ENCODE results near the gene TELO2.

TELO2 gene

DNA sequence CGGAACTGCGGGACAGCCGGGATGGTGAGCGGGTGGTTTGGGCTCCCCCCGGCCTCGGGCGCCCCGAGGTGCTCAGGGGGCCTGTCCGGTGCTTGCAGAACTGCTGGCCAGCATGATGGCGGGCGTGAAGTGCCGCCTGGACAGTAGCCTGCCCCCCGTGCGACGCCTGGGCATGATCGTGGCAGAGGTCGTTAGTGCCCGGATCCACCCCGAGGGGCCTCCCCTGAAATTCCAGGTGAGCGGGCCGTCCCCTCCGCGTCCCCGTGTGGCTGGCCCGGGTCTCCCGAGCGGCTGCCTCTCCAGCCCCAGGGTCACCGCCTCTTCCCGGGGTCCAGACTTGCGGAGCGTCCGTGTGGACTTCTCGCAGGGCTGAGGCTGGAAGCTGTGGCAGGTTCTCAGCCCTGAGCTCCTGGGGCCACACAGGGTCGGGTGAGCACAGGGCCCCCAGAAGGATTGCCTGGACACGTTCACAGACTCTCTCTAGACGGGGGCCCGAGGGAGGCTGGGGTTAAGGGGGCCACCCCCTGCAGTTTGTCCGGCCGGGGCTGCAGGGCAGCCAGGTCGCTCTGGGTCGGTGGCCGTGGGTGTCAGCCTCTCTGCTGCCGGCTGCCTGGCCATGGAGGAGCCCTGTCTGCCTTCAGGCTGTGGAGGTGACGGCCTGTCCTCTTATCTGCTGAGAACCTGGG, 7.4 kb downstream of the TELO2 start:
- no peak for DNase-seq

DNA sequence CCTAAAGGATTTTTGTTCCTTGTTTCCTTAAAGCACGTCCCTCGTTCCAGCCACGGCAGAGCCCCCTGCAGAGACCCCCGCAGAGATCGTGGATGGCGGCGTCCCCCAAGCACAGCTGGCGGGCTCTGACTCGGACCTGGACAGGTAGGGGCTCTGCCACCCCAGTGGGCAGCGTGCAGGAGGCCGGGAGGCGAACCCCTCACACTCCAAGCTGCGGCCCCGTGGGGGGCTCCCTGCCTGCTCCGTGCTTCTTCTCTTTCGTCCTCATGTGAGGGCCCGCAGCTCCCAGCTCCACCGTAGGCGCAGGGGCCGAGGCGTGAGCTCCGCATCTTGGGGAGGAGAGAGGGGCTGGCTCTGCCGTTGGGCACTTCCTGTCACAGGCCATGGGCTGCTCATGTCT, 8.5 kb downstream of the TELO2 start:
- DNase-seq: no peak

DNA sequence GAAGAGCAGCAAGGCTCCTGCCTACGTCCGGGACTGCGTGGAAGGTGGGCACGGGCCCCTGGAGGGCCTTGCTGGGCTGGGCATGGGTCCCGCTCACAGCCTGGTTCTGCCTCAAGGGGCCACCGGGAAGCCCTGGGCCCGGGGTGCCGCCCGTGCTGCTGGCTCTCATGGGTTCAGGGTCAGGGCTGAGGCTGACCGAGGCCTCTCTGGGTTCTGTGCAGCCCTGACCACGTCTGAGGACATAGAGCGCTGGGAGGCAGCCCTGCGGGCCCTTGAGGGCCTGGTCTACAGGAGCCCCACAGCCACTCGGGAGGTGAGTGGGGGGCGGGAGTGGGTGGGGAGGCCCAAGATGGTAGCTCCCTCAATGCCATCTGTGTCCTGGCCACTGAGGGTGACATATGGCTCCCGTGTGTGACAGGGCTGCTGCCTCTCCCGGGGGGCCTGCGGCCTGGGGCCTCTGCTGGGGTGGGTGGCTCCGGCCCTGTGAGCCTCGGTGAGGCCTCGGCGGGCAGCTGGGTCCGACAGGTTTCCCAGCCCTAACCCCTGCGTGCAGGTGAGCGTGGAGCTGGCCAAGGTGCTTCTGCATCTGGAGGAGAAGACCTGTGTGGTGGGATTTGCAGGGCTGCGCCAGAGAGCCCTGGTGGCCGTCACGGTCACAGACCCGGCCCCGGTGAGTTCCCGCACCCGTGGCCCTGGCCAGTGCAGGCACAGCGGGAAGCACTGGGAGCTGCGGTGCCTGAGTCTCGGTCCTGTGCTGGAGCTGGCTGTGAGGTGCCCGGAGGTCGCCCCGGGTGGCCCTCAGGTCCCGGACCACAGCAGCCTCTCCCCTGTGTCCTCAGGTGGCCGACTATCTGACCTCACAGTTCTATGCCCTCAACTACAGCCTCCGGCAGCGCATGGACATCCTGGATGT, 9.2 kb downstream of the TELO2 start:
- DNase-seq: no peak

DNA sequence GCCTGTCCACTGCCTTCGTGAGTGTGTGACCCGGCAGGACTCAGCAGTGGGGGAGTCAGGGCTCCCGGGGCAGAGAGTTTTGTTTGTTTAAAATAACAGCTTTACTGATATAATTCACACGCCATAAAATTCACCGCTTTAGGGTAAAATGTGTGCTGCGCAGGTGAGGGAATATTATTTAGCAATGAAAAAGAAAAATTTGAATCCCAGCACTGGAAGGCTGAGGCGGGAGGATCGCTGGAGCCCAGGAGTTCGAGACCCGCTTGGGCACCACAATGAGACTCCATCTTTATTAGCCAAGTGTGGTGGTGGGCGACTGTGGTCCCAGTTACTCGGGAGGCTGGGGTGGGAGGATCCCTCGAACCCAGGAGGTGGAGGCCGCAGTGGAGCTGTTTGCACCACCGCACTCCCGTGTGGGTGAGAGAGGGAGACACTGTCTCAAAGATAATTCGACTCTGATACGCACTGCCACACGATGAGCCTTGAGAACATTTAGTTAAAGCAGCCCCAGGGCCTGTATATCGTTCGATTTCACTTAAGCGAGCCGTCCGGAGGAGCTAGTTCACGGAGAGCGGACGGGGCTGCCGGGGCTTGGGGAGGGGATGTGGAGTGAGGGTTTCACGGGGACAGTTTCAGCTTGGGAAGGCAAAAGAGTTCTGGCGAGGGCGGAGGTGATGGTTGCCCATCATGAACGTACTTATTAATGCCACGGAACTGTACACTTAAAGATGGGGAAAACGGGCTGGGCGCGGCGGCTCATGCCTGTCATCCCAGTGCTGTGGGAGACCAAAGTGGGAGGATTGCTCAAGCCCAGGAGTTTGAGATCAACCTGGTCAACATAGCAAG, 10.2 kb downstream of the TELO2 start:
- no peak for DNase-seq

DNA sequence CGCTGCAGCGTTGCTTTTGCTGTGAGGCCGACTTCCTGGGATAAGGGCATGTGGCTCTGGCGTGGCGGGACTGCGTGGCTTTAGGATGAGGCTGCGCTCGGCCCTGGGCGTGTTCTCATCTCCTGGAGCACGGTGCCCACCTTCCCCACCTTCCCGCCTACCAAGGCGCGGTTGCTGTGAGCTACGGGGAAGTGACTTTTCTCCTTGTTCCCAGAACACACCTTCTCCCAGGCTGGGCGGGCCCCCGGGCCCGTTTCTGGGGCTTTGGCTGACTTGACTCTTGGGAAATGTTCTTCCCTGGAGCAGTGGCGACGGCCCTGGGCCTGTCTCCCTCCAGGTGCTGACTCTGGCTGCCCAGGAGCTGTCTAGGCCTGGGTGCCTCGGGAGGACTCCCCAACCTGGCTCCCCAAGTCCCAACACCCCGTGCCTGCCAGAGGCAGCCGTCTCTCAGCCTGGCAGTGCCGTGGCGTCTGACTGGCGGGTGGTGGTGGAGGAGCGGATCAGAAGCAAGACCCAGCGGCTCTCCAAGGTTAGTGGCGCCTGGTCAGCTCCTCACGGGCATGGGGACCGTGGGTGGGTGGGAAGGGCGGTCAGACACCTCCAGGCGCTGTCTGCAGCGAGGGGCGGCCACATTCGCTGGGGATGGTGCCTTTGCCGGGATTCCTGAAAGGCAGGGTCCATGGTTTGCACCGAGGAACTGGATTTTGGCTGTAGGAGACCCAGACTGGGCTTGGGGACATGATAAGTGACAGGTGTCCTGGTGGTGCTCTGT, 12.1 kb downstream of the TELO2 start:
- DNase-seq: no peak

DNA sequence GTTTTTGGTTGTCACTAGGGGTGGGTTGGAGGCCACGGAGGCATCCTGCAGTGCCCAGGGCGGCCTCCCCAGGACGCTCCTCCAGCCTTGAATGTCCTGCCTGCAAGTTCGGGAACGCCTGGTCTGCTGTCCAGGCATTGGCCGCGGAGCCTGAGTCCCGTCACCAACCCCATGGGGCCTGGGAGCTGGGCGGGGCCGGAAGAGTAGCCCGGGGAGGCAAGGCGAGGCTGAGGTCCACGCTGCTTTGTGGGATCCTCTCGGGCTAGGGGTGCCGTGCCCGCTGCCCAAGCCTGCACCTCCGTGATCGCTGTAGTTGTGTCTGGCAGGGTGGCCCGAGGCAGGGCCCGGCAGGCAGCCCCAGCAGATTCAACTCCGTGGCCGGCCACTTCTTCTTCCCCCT, 12.8 kb downstream of the TELO2 start:
- DNase-seq: no peak

DNA sequence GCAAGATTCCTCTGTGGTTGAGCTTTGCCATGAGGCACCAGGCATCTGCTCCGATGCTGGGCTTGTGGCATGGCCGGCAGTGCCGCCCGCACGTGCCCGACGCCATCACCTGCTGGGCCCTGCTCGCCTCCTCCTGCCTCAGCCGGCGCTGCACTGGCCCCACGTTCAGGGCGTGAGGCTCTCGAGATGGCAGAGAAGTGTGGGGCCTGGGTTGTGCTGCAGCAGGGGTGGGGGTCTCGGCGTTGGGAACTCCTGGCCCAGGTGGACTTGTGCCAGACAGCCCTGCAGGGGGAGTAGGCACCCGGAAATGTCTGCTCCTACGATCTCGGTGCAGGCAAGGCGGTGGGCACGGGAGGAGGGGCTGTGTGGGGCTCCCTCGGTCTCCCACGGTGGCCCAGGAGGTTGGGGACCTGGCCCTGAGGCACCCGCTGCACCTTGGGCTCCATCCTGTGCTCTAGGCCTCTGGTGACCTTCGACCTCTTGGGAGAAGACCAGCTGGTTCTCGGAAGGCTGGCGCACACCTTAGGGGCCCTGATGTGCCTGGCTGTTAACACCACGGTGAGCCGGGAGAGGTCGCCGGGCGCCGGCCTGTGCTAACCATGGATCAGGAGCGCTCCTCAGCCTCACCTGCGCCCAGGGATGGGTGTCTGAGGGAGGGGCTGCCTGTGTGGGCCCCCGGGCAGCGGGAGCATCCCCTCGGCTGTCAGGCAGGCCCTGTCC, 13.5 kb downstream of the TELO2 start:
- DNase-seq: no peak

DNA sequence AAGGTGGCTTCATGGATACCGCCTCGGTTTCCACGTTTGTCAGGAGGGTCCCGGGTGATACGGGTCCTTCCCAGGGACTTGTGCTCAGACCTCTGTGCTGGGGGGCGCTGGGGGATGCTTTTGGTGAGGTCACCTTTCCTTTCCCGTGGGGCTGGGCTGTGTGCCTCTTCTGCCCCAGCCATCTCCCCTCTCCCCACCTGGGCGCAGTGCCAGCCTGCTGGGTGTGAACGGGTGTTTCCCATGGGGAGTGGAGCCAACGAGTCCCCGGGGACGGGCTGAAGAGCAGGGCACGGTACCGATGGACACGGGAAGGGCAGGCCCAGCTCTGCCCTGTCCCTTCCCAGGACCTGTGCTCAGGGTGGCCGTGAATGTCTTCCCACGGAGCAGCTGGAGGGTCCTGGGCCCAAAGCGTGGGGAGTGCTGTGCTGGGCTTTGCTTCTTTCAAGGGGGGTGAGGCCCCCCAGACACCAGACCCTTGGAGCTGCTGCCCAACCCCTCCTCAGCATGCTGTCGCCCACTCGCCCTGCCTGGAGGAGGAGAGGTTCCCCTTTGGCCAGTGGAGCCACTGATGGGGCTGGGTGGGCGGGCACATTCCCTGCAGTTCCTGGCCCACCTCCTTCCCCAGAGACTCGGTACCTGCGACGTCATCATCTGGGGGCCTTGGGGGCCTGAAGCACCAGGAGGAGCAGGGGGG, 15.5 kb downstream of the TELO2 start:
- no peak for DNase-seq

DNA sequence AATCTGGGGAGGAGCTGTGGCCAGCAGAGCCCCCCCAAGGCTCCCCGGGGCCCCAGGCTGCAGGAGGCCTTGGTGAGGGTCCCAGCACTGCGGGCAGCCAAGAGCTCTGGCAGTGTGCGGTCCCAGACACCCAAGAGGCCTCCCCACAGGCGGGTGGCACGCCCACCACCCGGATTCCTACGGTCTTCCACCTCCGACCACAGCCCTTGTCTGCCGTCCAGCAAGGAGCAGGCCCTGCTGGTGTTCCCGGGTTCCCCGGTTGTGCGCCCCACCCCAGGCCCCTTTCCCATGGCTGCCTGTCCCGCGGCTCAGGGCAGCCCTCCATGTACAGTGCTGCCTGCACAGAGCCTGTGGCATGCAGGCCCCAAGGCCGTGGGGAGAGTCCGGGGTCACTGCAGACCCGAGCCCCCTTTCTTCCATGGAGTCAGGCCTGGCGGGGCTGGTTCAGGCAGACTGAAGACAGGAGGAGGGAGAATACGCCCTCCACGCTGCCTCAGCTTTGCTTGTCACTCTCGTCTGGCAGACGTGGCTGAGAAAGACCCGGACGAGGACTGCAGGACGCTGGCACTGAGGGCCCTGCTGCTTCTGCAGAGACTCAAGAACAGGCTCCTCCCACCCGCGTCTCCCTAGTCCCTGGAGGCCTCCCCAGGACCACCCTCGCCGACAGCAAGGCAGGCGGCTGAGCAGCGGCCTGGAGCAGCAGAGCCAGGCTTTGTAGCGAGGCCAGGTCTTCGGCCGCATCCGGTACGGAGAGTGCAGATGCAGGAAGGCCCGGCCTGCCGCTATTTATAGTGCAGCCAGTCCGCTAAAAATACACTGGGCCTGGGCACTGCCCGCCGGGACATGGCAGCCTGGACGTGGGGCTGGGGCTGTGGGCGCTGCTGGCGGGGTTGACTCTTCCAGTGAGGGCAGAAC, 16.4 kb downstream of the TELO2 start:
- DNase-seq: no peak

DNA sequence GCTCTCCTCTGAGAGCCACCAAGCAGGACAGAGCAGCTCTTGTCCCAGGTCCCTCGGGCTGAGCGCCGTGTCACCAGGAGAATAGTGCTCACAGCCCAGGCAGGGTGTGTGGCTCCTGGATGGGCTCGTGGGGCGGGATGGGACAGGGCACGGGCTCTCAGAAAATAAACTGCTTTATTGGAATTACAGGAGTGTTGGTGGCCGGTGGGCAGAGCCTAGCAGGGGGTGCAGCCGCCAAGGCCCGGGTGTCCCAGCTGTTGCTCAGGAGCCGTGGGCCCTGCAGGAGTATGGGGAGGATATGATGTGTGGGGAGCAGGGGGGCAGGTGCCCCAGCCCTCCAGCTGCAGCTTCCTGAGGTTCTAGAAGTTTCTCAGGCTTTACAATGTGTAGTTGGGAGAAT, 17.1 kb downstream of the TELO2 start:
- no peak for DNase-seq

DNA sequence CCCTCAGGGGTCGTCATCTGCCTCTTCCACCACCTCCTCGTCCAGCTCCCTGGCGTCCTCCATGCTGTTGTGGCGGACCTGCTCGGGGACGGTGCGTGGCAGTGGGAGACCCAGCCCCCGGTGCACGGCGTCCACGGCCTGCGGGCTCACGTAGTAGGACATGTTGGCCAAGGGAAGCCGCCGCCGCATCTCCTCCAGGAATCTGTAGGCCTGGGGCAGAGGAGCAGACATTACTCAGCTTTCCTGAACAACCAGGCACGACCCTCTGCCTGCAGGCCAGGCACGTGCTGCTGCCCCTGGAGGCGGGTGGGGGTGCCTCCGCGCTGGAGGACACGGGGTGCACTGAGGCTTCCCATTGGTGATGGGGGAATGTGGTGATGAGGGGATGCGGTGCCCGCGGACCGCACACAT, 17.8 kb downstream of the TELO2 start:
- DNase-seq: no peak

DNA sequence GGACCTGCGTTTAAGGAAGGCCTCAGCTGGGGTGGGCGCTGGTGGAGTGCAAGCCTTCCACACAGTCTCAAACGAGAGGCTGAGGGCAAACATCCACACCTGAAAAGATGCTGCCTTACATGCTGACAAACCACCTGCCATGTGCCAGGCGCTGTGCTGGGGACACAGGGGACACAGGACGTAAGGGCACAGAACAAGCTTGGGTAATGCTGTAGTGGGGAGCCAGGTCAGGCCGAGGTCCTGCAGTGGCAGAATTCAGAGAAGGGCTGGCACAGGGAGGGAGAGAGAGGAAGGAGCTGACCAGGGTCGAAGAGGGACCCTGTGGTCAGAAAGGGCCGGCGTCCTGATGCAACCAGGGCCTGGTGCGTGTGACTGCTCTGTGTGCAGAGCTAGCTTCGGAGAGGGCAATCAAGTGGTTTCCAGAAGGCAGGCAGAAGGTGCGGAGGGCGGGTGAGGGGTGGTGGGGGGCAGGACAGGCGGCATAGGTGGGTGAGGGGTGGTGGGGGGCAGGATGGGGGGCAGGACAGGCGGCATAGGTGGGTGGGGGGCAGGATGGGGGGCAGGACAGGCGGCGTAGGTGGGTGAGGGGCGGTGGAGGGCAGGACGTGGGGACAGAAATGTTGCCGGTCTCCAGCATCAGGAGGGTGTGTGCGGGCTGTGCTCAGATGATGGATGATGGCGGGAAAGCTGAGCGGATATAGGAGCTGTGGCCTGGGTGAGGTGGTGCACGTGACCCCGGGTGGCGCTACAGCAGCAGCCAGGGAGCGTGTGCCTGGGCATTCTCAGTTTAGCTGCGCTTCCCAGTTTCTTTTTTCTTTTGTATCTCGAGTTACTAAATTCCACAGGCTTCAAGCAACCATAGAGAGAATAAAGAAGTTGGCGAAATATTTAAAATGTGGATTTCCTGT, 18.8 kb downstream of the TELO2 start:
- DNase-seq: no peak

DNA sequence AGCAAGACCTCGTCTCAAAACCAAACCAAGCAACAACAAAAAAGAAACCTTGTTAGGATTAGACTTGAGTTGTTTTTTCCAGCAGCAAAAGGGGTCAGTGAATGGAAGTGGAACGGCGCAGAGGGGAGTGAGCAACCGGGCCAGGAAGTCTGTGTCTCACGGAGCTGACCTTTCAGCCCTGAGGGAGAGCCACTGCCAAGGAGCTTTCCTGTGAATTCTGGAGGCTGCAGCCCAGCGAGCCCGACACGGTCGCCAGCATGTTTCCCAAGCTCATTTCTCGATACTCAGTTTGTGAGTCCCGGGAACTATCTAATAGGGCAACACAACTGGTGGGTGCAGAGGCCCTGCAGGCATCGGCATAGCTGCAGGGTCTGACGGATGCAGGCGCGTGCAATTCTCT, 19.6 kb downstream of the TELO2 start:
- no peak for DNase-seq

DNA sequence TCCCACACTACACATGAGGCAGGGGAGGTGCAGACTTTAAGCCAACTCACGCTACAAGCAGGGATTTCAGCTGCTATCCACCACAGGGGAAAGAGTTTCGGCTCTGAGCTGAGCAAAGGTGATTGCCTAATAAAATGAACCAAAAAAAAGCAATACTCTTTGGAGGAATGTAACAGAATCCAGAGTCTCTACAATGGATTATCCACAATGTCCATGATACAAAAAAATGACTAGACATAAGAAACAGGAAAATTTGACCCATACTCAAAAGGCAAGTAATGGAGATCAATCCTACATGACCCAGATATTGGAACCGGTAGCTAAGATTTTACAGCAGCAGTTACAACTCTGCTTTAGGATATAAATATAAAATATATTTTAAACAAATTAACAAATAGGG, 21.3 kb downstream of the TELO2 start:
- DNase-seq: no peak

DNA sequence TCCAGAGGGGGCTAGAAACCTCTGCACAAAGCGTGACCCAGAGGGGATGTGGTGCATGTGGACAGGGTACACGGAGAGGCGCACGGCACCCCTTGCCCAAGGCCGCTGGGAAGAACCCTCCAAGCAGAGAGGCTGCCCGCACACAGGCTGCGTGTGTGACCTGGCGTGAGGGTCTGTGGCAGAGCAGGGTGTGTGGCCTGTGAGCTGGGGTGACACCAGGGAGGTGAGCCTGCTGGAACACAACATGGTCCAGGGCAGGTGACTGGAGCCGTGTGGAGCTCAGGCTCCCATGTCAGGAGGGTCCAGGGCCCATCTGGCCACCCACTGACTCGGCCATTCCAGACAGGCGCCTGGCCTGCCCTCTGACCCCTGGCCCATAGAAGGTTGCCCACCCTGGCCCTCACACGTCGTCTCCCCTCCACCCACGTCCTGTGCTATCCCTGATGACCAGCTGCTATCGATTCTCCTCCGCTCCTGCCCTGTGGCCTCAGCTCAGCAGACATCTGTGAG, 25.5 kb downstream of the TELO2 start:
- DNase-seq: no peak

DNA sequence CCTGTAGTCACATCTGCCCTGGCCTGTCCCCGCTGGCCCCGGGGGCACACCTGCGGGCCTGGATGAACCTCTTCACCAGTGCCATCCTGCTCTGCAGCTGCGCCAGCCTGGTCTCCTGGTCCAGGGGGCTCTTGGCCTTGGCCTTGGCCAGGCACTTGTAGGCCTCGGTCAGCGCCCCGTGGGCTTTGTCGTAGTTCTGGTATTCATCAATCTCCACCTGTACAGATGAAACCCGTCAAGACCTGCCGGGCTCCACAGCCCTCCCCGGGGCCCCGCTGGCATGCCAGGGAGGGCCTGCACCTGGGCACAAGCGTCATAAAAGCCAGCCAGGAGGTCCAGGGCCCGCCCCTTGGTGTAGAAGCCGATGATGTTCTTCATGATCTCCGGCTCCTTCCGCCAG, 26.7 kb downstream of the TELO2 start:
- DNase-seq: no peak

DNA sequence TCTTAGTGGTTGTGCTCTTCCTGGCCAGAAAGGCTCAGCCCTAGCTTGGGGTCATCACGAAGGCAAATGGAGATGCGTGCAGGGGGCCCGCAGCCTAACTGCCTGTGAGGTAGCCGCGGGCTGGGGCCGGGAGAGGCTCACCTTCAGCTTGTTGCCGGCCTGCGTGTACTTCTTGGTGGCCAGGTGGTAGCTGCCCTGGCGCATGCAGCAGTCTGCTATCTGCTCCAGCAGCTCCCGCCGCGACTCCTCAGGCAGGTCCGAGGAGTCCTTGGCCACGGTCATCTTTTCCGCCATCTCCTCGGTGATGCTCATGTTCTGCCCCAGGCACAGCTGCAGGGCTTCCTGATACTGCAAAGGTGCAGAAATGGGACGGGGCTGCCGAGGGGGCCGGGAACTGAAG, 27.3 kb downstream of the TELO2 start:
- no peak for DNase-seq

DNA sequence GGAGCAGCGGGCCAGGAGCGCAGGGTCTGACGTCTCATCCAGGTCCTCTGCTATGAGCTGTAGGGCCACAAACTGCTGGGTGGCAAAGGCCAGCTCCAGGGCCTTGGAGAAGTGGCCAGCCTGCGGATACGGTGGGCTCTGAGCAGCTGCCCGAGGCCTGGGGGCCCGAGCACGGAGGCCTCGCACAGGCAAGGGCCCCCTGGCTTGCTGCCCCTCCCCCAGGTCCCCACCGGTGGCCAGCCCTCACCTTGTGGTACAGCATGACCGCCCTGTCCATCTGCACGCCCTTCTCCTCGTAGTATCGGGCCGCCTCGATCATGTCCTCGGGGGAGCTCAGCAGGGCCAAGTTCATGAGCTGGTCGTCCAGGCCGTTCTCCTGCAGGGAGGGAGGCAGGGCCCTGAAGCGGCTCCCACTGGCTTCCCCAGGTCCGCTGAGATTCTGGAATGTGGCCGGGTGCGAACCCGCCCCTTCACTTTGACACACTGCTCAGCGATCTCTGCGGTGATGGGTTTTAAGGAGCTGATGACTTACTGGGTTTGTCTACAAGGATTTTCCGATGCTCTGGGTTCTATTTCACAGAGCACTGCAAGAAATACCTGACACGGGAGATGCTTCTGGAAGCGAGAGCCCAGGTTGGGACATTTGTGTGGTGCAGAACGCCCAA, 30.6 kb downstream of the TELO2 start:
- DNase-seq: no peak

Data from NCI-H1105 treated with DMSO at 0.1 percent for 48 hours (cell line).